Liver (tissue), 9 donors: ENCODE measurements around the gene NSL1. TPM values are rescaled to one million over a fixed set of nuclear protein-coding genes. Genes with fewer than 3 reads are reported as not detected.

Experiments
- DNase-seq: peaks from one replicate; pipeline ENCODE4 v3.0.0-alpha.2; 2017; ENCODE audit warnings: low spot score
- H3K27ac ChIP-seq, 2 donors: one replicate each; pipeline ENCODE4 v1.7.0; 2013; ENCODE audit warnings: inconsistent platforms in 2 of 2, low read length in 2 of 2, control low read depth in 1 of 2, low read depth in 1 of 2, mild to moderate bottlenecking in 1 of 2
- H3K27me3 ChIP-seq, 4 donors: one replicate each; pipeline versions ENCODE4 v1.6.1 to v1.7.0; 2013; ENCODE audit warnings: low read length in 3 of 4, inconsistent platforms in 1 of 4, mild to moderate bottlenecking in 1 of 4, moderate library complexity in 1 of 4; ENCODE audit not compliant: control insufficient read depth in 4 of 4, insufficient read depth in 4 of 4
- H3K36me3 ChIP-seq, 4 donors: one replicate each; pipeline versions ENCODE4 v1.6.1 to v1.7.0; 2013; ENCODE audit warnings: low read length in 3 of 4, mild to moderate bottlenecking in 3 of 4, low read depth in 1 of 4, moderate library complexity in 1 of 4; ENCODE audit not compliant: control insufficient read depth in 4 of 4, insufficient read depth in 3 of 4
- H3K4me1 ChIP-seq, 4 donors: one replicate each; pipeline versions ENCODE4 v1.6.1 to v1.7.0; 2013; ENCODE audit warnings: low read length in 3 of 4, mild to moderate bottlenecking in 3 of 4, moderate library complexity in 1 of 4; ENCODE audit not compliant: control insufficient read depth in 4 of 4, insufficient read depth in 4 of 4
- H3K4me3 ChIP-seq, 3 donors: one replicate each; pipeline versions ENCODE4 v1.6.1 to v1.7.0; 2013; ENCODE audit warnings: low read length in 3 of 3, control low read depth in 1 of 3, low read depth in 1 of 3, mild to moderate bottlenecking in 1 of 3
- H3K9ac ChIP-seq, 2 donors: one replicate each; pipeline ENCODE4 v1.7.0; 2013; ENCODE audit warnings: low read length in 2 of 2, mild to moderate bottlenecking in 2 of 2, moderate library complexity in 2 of 2, control low read depth in 1 of 2, low read depth in 1 of 2
- H3K9me3 ChIP-seq, 4 donors: one replicate each; pipeline versions ENCODE4 v1.6.1 to v1.7.0; 2013; ENCODE audit warnings: low read length in 3 of 4; ENCODE audit not compliant: control insufficient read depth in 4 of 4
- EGR1 ChIP-seq, 2 donors: IDR thresholded peaks; 2 replicates each; pipeline ENCODE4 v1.6.1; 2016 to 2018; ENCODE audit warnings: antibody characterized with exemption in 2 of 2, low read depth in 2 of 2
- FOXA1 ChIP-seq: IDR thresholded peaks from 2 replicates; pipeline ENCODE4 v1.6.1; 2016; ENCODE audit warnings: antibody characterized with exemption
- FOXA2 ChIP-seq: IDR thresholded peaks from 2 replicates; pipeline ENCODE4 v1.6.1; 2016; ENCODE audit warnings: antibody characterized with exemption
- GABPA ChIP-seq, 2 donors: IDR thresholded peaks in 1 of 2; conservative IDR thresholded peaks in 1 of 2; 2 replicates each; pipeline ENCODE4 v1.6.1; 2016; ENCODE audit warnings: antibody characterized with exemption in 2 of 2, mild to moderate bottlenecking in 1 of 2, moderate library complexity in 1 of 2
- HNF4A ChIP-seq, 2 donors: conservative IDR thresholded peaks; 2 replicates each; pipeline ENCODE4 v1.6.1; 2016; ENCODE audit warnings: antibody characterized with exemption in 2 of 2, mild to moderate bottlenecking in 2 of 2
- HNF4G ChIP-seq: IDR thresholded peaks from 2 replicates; pipeline ENCODE4 v1.6.1; 2016; ENCODE audit warnings: antibody characterized with exemption
- JUND ChIP-seq, 2 donors: IDR thresholded peaks; 2 replicates each; pipeline ENCODE4 v1.6.1; 2016; ENCODE audit warnings: antibody characterized with exemption in 2 of 2
- NR2F2 ChIP-seq: IDR thresholded peaks from 2 replicates; pipeline ENCODE4 v1.6.1; 2016; ENCODE audit warnings: antibody characterized with exemption
- RAD21 ChIP-seq, 2 donors: IDR thresholded peaks; 2 replicates each; pipeline ENCODE4 v1.6.1; 2016; ENCODE audit warnings: antibody characterized with exemption in 2 of 2, mild to moderate bottlenecking in 2 of 2
- RXRA ChIP-seq, 2 donors: IDR thresholded peaks; 2 replicates each; pipeline ENCODE4 v1.6.1; 2017 to 2018; ENCODE audit warnings: antibody characterized with exemption in 2 of 2, mild to moderate bottlenecking in 1 of 2
- SP1 ChIP-seq: IDR thresholded peaks from 2 replicates; pipeline ENCODE4 v1.6.1; 2018; ENCODE audit warnings: antibody characterized with exemption, mild to moderate bottlenecking
- YY1 ChIP-seq: IDR thresholded peaks from 2 replicates; pipeline ENCODE4 v1.6.1; 2016; ENCODE audit warnings: antibody characterized with exemption, mild to moderate bottlenecking
- ZBTB33 ChIP-seq: IDR thresholded peaks from 2 replicates; pipeline ENCODE4 v1.6.1; 2016; ENCODE audit warnings: antibody characterized with exemption
- WGBS: extraction: QIAGEN DNeasy Blood & Tissue Kit; methylation state at CpG from one replicate; pipeline ENCODE4 v1.1.7; 2013; 5-methylcytosine and 5-hydroxymethylcytosine counted together
- polyA plus RNA-seq, 2 donors: library from polyadenylated mRNA; stranded (reverse) in 1 of 2; unstranded in 1 of 2; fragments of 200-250 nt in 1 of 2; fragments of >200 nt in 1 of 2; fragmentation: Nextera tagmentation in 1 of 2; extraction: Ambion mirVana in 1 of 2; gene quantifications; one replicate each; pipeline versions ENCODE4 v1.2.1 to v1.2.3, GENCODE V29; 2013 to 2015
- total RNA-seq, 2 donors: library from RNA; depleted of rRNA; stranded (reverse); fragments of >200 nt; gene quantifications; one replicate each; pipeline ENCODE4 v1.2.3, GENCODE V29; 2014
- TF ChIP-seq, protein P1 (sequence below): IDR thresholded peaks from 2 replicates; pipeline ENCODE4 v1.6.1; 2016; ENCODE audit warnings: antibody characterized with exemption, mild to moderate bottlenecking
- TF ChIP-seq, protein P2 (sequence below): IDR thresholded peaks from 2 replicates; pipeline ENCODE4 v1.6.1; 2016; ENCODE audit warnings: antibody characterized with exemption
- TF ChIP-seq, protein P3 (sequence below): fragments of 150-350 bp; IDR thresholded peaks from 2 replicates; pipeline ENCODE4 v1.5.1; 2017; ENCODE audit warnings: improper control_type of control experiment, low read depth, low read length; ENCODE audit not compliant: missing input control
- donor health status: healthy.
- donor health status: healthy.
- donor health status: healthy.
- donor health status: healthy.
- donor health status: healthy.

The NSL1 gene
- total and polyA plus RNA-seq, 4 donors: 17.2 to 31.3 (median 18.7) TPM

GRCh38 chr1:212696721-212697331, 94.8 kb downstream of the NSL1 start (continued):
- TF ChIP-seq, protein P1, sequence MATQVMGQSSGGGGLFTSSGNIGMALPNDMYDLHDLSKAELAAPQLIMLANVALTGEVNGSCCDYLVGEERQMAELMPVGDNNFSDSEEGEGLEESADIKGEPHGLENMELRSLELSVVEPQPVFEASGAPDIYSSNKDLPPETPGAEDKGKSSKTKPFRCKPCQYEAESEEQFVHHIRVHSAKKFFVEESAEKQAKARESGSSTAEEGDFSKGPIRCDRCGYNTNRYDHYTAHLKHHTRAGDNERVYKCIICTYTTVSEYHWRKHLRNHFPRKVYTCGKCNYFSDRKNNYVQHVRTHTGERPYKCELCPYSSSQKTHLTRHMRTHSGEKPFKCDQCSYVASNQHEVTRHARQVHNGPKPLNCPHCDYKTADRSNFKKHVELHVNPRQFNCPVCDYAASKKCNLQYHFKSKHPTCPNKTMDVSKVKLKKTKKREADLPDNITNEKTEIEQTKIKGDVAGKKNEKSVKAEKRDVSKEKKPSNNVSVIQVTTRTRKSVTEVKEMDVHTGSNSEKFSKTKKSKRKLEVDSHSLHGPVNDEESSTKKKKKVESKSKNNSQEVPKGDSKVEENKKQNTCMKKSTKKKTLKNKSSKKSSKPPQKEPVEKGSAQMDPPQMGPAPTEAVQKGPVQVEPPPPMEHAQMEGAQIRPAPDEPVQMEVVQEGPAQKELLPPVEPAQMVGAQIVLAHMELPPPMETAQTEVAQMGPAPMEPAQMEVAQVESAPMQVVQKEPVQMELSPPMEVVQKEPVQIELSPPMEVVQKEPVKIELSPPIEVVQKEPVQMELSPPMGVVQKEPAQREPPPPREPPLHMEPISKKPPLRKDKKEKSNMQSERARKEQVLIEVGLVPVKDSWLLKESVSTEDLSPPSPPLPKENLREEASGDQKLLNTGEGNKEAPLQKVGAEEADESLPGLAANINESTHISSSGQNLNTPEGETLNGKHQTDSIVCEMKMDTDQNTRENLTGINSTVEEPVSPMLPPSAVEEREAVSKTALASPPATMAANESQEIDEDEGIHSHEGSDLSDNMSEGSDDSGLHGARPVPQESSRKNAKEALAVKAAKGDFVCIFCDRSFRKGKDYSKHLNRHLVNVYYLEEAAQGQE: no peak

GRCh38 chr1:212692774-212693644, 98.6 kb downstream of the NSL1 start:
- WGBS: 94% methylated on average over 9 of the region's 9 CpGs
- H3K27ac ChIP-seq: no peak overlapping the region

GRCh38 chr1:212691561-212692071, 100.0 kb downstream of the NSL1 start:
- Histone ChIP-seq H3K9ac (no peak overlapping the region), H3K27ac (no peak overlapping the region), H3K4me3 (no peak overlapping the region), H3K9me3 (no peaks in the 10 kb centered on the region), H3K36me3 (no peaks in the 10 kb centered on the region), H3K27me3 (peaks cover 0 to 8% (median 2%) of the 10 kb centered on the region in 4 donors), H3K4me1 (no peaks in the 10 kb centered on the region)
- DNase-seq: no peak
- WGBS: 54% methylated on average over 9 of the region's 9 CpGs
- TF ChIP-seq YY1 (no peak), JUND (IDR thresholded peaks at IDR 0.05) (no peak), NR2F2 (no peak), GABPA (IDR thresholded peaks at IDR 0.05 in 1 of 2, conservative IDR thresholded peaks at IDR 0.05 in 1 of 2) (no peak), FOXA1 (no peak), HNF4G (no peak), EGR1 (IDR thresholded peaks at IDR 0.05; ENCODE audit: low read depth in 2 of 2) (no peak), FOXA2 (no peak), RAD21 (IDR thresholded peaks at IDR 0.05) (no peak)
- TF ChIP-seq, protein P2, sequence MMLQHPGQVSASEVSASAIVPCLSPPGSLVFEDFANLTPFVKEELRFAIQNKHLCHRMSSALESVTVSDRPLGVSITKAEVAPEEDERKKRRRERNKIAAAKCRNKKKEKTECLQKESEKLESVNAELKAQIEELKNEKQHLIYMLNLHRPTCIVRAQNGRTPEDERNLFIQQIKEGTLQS: no peak
- TF ChIP-seq, protein P3, sequence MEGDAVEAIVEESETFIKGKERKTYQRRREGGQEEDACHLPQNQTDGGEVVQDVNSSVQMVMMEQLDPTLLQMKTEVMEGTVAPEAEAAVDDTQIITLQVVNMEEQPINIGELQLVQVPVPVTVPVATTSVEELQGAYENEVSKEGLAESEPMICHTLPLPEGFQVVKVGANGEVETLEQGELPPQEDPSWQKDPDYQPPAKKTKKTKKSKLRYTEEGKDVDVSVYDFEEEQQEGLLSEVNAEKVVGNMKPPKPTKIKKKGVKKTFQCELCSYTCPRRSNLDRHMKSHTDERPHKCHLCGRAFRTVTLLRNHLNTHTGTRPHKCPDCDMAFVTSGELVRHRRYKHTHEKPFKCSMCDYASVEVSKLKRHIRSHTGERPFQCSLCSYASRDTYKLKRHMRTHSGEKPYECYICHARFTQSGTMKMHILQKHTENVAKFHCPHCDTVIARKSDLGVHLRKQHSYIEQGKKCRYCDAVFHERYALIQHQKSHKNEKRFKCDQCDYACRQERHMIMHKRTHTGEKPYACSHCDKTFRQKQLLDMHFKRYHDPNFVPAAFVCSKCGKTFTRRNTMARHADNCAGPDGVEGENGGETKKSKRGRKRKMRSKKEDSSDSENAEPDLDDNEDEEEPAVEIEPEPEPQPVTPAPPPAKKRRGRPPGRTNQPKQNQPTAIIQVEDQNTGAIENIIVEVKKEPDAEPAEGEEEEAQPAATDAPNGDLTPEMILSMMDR: no peak
- TF ChIP-seq, protein P1: no peak

More at GRCh38 chr1:212692774-212693644, 98.6 kb downstream of the NSL1 start:
- TF ChIP-seq SP1: no peak
- TF ChIP-seq EGR1 (IDR thresholded peaks at IDR 0.05; ENCODE audit: low read depth in 2 of 2): no peak
- TF ChIP-seq NR2F2: no peak
- no peak for TF ChIP-seq JUND (IDR thresholded peaks at IDR 0.05)
- TF ChIP-seq ZBTB33: no peak
- no peak for TF ChIP-seq HNF4A (conservative IDR thresholded peaks at IDR 0.05)
- TF ChIP-seq RXRA (IDR thresholded peaks at IDR 0.05): no peak
- Histone ChIP-seq H3K4me3 (no peak overlapping the region), H3K4me1 (no peaks in the 10 kb centered on the region), H3K36me3 (no peaks in the 10 kb centered on the region), H3K9me3 (no peaks in the 10 kb centered on the region), H3K9ac (no peak overlapping the region), H3K27me3 (peaks cover 0 to 15% (median 7%) of the 10 kb centered on the region in 4 donors)
- DNase-seq: no peak
